GM18502 (cell line): ENCODE data around the gene OBSCN.
"Not testable (repeated sequence)": the region's sequence is repeated elsewhere in the genome, so short reads cannot be mapped to it uniquely, and the experiment has no call there.

Experiments
- ATAC-seq: cut with Tn5 transposase; IDR thresholded peaks from one replicate; pipeline ENCODE4 v1.9.1; 2021; ENCODE audit warnings: mild to moderate bottlenecking; ENCODE audit not compliant: unreplicated experiment, poor library complexity

The OBSCN gene

GRCh38 chr1:228226141-228226874 lies 18.5 kb downstream of the OBSCN start:
- ATAC-seq: no peak

GRCh38 chr1:228226956-228227791 lies 19.3 kb downstream of the OBSCN start:
- ATAC-seq: no peak

- ATAC-seq: not testable (repeated sequence)
Measured at GRCh38 chr1:228228147-228228546, 20.3 kb downstream of the OBSCN start.

- no peak for ATAC-seq
Measured at GRCh38 chr1:228228601-228229074, 20.8 kb downstream of the OBSCN start.

GRCh38 chr1:228231189-228231588 lies 23.3 kb downstream of the OBSCN start:
- no peak for ATAC-seq

- ATAC-seq: no peak
Measured at GRCh38 chr1:228233136-228233535, 25.3 kb downstream of the OBSCN start.

GRCh38 chr1:228234921-228235320 lies 27.1 kb downstream of the OBSCN start:
- ATAC-seq: no peak

- ATAC-seq: no peak
Measured at GRCh38 chr1:228236744-228237143, 28.9 kb downstream of the OBSCN start.

- ATAC-seq: no peak
Measured at GRCh38 chr1:228238007-228238406, 30.2 kb downstream of the OBSCN start.

- no peak for ATAC-seq
Measured at GRCh38 chr1:228238461-228238860, 30.6 kb downstream of the OBSCN start.

- ATAC-seq: no peak
Measured at GRCh38 chr1:228240411-228241240, 32.8 kb downstream of the OBSCN start.

- no peak for ATAC-seq
Measured at GRCh38 chr1:228241259-228241658, 33.4 kb downstream of the OBSCN start.

- ATAC-seq: no peak
Measured at GRCh38 chr1:228242409-228242808, 34.6 kb downstream of the OBSCN start.

- no peak for ATAC-seq
Measured at GRCh38 chr1:228243093-228243492, 35.2 kb downstream of the OBSCN start.

GRCh38 chr1:228243989-228244388 lies 36.1 kb downstream of the OBSCN start:
- ATAC-seq: not testable (repeated sequence)

GRCh38 chr1:228245111-228245510 lies 37.3 kb downstream of the OBSCN start:
- no peak for ATAC-seq

- no peak for ATAC-seq
Measured at GRCh38 chr1:228246216-228246900, 38.5 kb downstream of the OBSCN start.

GRCh38 chr1:228249513-228250305 lies 41.9 kb downstream of the OBSCN start:
- no peak for ATAC-seq

GRCh38 chr1:228252476-228252875 lies 44.6 kb downstream of the OBSCN start:
- ATAC-seq: not testable (repeated sequence)
